NCI-H1048 (cell line): ENCODE results near the gene WASF1.
"Not testable (repeated sequence)": the region's sequence is repeated elsewhere in the genome, so short reads cannot be mapped to it uniquely, and the experiment has no call there.

Experiments used
- DNase-seq: peaks from one replicate; lab custom pipeline; 2025; lab: John Stamatoyannopoulos, UW

WASF1 gene

DNA sequence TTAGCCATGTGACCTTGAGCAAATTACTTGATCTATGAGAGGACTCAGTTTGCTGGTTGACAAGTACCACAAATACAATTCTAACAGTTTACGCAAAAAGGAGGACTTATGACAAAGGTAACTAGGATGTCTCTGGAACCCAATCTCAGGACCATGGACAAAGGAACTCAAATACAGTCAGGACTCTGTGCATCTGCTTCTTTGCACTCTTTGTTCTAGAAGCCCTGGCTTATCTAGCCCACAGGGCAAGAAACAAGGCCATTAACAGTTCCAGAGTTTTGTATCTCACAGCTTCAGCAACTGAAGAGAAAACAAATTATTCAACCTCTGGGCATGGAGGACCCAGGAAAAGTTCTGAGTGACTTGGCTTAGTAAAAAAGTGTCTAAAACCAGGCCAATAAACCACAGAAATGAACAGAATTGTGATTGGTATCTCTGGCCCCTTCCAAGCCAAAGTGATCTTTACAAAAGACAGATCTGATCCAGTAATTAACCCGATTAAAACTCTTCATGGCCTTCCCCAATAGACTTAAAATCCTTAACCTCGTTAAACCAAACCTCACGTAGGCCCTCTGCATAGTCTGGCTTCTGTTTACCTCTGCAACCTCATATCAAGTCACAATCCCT lies 5.9 kb downstream of the WASF1 start:
- no peak for DNase-seq

DNA sequence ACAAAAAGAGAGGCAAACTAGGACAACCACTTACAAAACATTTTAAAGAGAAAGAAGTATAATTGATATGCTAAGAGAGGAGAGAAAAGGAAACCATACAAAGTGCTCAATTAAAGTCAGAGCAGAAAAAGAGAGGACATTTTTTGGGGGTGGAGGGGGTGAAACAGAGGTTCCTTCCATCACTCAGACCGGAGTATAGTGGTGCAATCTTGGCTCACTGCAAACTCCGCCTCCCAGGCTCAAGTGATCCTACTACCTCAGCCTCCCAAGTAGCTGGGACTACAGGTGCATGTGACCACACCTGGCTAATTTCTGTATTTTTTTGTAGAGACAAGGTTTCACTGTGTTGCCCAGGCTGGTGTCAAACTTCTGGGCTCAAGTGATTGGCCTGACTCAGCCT lies 9.4 kb downstream of the WASF1 start:
- DNase-seq: no peak

DNA sequence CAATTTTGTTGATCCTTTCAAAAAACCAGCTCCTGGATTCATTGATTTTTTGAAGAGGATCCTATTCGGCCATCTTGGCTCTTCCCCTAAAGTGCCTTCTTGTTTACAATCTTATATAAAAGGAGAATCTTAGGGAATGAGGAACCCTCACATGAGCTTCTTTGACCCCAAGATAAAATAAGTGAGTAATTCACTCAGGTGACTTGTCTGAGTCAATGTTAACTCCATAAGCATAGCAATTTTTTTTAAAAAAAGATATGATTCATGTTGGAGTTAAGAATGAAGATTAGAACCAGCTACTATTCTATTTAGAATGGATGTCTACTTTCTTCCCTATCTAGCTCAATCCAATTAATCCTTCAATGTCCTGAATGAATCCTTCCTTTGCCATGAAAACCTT lies 21.0 kb downstream of the WASF1 start:
- no peak for DNase-seq

DNA sequence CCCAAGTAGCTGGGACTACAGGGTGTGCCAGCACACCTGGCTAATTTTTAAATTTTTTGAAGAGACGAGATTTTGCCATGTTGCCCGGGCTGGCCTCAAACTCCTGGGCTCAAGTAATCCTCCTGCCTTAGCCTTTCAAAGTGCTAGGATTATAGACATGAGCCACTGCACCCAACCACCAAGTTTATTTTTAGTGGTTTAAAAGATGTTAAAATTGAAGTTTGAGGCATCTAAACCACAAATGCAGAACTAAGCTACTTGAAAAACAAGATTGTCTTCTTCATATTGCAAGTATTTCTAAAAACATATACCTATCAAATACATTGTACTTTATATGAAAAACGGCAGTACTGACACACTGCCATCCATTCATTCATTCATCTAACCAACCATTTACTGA lies 31.6 kb downstream of the WASF1 start:
- no peak for DNase-seq

DNA sequence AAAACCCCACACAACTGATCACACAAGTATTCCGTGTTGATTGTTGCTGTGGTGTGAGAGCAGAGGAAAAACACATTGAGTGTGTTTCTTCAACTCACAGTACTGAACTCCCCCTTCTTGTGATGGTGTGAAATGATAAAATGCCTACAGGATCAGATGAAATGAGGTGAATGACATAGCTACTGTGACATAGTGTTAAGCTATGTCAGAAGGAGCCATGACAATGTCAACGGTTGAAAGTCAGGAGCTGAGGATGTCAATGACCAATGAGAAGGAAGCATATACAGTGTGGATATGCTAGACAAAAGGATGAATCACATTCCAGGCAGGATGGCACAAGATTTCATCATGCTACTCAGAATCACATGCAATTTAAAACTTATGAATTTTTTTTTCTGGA lies 38.8 kb downstream of the WASF1 start:
- DNase-seq: no peak

DNA sequence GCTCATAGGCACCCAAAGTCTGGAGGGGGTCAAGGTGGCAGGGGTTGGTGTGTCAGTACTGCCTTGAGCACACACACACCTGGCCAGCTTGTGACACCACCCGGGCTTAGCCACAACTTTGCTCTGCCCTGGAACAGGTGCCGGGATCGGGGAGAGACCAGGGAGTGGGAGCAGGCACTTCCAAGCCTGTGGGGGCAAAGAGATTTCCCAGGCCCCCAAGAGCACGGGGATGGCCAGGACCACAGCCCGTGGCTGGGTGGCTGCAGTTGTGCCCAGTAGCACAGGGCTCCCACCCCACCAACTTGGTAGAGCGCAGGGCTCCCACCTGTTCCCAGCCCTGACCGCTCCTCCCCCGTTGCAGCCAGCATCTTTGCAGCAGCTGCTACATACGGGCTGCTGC lies 40.4 kb downstream of the WASF1 start:
- DNase-seq: no peak

DNA sequence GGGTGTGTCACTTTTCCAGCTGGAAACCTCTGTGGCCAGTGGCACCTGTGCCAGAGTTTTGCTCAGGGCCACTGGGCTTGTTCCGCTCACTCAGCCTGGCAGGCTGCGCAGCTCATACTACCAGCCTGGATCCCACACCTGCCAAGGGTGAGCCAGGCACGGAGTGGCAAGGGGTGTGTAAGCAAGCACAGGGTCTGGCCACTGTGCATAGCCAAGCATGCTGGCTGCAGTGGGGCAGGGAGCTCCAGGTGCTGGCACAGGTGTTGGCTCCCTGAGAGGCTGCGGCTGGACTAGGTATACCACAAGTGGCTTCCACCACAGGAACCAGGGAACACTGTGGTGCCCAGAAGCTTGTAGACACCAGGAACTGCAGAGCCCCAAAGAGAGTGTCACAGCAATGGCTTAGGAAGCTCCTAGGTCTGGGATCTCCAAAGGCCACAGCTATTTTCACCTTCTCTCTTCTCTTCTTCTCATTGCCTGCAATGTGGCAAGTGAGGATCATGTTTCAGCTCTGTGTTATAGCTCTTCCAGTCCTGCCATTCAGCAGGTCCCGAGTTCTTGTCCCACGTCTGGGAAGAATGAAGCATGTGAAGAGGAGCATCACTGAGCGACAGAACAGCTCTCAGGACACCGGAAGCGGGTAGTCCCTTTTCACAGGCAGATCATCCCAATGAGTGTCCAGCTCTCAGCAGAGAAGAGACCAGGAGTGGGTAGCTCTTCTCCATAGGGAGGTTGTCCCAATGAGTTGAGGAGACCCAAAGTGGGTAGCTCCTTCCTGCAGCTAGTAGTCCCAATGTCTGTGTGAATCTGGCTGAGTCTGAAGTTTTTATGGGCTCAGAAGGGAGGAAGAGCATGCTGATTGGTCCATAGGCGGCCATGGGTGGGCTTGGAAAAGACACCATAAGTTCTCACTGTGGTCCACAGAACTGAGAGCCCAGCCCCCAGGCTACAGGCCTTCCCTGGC lies 41.3 kb downstream of the WASF1 start:
- DNase-seq: no peak

DNA sequence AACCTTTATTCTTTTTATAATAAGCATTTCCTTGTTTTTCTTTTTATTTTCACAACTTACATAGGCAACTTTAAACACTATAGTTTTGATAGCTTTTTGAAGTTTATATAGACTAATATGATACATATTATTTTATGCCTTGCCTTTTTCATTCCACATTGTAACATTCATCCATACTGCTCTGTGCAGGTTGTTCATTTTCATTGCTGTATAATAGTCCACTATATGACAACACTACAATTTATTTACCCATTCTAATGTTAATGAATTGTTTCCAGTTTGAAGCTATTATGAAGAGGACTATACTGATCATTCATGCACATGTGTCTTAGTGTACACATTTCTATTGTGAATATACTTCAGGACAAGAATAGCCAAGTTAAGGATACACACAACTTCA lies 49.1 kb downstream of the WASF1 start:
- DNase-seq: no peak

DNA sequence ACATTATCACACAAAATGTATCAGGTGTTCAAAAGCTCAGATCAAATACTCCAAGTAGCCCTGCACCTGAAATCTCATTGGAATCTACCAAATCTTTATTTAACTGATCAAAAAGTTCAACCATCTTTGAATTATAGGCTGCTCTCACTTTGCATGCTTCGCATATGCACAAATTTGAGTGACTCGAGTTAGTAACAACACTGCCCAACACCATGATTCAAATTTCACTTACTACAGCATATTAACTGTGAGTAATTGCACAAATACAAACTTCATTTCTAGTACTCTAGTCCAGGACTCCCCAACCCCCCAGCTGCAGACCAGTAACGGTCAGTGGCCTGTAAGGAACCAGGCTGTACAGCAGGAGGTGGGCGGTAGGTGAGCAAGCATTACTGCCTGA lies 51.1 kb downstream of the WASF1 start:
- DNase-seq: no peak

DNA sequence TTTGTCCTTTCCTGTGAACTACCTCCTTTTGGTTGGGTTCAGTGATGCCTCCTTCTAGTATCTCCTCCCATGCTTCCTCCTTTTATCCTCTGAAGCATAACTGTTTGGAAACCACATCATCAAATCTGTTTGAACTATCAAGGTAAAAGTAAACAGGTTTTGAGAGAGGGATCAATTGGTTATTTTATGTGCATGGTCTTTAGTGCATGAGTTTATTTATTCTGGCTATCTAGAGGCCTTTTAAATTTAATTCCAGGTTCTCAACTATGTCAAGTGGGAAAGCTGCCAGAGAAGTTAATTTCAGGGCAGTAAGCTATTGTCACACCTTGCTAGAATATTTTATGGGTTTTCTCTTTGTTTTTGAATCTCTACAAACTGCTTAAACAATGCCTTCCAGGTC lies 54.1 kb downstream of the WASF1 start:
- DNase-seq: no peak

DNA sequence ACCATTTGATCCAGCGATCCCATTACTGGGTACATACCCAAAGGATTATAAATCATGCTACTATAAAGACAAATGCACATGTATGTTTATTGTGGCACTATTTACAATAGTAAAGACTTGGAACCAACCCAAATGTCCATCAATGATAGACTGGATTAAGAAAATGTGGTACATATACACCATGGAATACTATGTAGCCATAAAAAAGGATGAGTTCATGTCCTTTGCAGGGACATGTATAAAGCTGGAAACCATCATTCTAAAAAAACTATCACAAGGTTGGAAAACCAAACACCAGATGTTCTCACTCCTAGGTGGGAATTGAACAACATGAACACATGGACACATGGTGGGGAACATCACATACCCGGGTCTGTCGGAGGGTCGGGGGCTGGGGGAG lies 57.8 kb downstream of the WASF1 start:
- DNase-seq: not testable (repeated sequence)

DNA sequence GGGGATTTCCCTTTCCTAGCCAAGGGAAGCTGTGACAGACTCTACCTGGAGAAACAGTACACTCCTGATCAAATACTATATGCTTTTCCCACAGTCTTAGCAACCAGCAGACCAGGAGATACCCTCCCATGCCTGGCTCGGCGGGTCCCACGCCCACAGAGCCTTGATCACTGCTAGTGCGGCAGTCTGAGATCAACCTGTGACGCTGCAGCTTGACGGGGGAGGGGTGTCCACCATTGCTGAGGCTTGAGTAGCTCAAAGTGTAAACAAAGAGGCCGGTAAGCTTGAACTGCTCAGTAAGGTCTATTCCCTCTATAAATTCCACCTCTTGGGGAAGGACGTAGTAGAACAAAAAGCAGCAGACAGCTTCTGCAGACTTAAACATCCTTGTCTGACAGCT lies 63.2 kb downstream of the WASF1 start:
- no peak for DNase-seq

DNA sequence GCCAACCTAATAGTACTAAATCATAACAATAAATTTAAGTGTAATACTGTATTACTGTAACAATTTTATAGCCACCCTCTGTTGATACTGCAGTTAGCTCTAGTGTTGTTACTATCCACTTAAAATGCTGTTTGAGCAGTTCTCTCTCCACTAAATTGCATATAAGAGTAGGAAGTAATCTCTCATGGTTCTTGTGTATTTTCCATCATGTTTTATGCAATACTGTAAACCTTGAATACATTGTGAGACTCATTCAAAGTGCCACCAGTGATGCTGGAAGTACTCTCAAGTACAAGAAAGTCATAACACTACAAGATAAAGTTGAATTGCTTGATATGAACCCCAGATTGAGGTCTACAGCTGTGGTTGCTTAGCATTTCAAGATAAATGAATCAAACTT lies 65.5 kb downstream of the WASF1 start:
- no peak for DNase-seq

DNA sequence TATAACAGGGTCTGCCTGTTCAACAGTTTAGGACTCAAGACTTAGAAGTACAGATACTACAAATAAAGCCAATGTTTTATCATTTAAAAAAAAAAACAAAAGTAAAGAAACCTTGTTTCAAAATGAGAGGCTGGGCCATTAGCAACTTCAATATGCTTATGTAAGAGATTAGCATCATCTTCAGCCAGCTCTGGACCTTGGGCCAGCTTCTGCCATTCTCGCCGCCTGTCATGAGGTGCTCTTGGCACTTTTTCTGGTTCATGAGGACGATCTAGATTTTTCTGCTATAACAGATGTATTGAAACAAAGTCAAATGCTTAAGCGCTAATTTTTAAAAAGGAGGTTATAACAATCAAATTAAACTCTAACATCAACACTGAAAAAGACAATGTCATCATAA lies 74.2 kb downstream of the WASF1 start:
- no peak for DNase-seq

DNA sequence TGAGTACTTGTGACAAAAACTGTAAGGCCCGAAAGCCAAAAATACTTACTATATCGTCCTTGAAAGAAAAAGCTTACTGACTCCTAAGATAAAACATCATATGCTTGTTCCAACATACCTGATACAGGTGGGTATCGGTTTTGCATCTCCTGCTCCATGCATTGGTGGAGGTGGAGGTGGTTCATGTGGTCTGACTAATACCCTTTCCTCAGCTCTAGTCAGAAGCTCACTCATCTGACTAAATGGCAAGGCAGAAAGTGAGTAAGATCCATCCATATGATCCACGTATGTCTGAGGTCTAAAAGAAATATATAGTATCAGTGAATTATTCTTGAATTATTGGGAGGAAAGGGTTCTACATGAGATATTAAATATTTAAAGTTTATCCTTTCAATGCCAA lies 76.2 kb downstream of the WASF1 start:
- DNase-seq: no peak

DNA sequence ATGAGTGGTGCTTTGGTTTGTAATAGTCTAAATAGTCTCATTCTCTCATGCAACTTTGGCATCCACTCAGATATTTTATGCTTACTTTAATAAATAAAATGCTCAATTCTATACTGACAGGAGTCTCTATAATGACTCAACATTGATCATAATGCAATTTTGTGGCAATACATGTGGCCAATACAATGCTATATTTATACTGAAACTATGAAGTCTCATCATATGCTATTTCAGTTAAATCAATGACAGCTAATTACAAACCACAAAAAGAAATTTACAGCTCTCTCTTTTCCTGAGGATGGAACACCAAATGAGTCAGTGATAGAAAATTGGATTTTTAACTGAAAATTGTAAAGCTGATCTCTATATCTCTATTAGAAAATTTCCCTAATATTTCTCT lies 77.1 kb downstream of the WASF1 start:
- DNase-seq: no peak

DNA sequence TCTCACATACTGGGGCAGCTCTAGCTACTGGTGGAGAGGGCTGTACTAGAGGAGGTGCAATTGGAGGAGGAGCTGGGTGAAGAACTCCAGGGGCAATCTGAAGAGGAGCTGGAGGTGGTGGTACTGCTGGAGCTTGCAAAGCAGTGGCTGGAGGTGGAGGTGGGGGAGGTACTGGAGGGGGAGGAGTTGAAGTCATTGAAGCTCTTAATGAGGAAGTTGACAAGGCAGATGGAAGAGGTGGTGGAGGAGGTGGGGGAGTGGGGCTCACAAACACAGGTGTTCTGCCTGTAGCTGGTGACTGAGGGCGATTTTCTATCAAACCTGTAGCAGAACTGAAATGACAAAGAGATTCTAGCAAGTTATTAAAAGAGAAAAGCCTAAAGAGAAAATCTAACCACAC lies 77.6 kb downstream of the WASF1 start:
- DNase-seq: no peak

DNA sequence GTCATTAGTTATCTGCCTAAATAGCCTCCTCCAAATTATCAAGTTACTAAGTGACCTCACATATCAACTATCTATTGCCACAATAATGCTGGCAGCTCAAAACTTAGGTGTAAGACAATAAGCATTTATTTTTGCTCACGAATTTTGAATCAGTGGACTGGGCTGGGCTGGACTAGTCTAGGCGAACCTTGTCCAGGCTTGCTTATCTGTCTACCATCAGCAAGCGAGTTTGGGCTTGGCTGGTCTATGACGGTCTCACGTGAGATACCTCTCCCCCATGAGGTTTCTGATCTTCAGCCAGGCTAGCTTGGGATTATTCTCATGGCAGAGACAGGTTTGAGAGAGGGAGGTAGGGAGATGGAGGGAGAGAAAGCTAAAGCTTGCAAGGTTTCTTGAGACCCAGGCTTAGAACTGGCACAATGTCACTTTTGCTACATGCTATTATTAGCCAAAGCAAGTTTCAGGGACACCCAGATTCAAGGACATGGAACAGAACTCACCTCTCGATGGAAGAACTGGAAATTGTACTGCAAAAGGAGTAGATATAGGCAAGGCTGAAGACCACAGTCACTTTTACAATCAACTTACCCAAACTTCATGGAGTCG lies 80.9 kb downstream of the WASF1 start:
- no peak for DNase-seq

DNA sequence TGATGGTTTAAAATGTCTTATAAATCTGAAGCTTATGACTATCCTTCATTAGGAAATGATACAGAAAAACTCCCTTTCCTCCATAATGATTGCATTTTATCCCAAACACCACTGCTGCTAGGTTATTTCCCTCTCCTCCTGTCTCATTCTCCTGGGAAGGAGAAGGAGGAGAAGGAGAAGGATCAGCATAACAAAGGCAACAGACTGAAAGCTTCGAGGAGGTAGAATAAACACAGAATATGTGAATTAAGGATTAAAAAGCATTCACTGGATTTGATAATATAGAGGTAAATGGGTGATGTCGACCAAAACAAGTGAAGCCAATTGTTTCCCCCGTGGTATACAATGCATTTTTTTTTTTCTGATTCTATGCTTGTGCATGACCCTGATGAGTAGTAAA lies 82.0 kb downstream of the WASF1 start:
- no peak for DNase-seq

DNA sequence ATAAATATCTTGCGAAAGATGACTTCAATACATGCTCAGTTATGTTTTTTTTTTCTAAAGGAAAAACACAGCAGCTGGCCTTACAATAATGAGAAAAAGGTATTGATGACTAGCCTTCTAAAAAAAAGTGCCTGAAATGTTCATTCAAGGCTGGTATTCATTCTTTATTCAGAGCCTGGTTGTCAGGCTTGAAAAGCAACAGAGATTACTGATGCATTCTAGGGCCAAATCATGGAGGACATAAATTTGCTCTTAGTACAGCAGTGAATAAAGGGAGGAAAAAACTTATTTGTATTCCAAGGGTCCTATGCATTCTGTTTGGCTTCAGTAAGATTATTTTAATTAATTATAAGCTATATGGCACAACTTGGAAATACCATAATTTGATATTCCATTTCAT lies 83.5 kb downstream of the WASF1 start:
- no peak for DNase-seq

DNA sequence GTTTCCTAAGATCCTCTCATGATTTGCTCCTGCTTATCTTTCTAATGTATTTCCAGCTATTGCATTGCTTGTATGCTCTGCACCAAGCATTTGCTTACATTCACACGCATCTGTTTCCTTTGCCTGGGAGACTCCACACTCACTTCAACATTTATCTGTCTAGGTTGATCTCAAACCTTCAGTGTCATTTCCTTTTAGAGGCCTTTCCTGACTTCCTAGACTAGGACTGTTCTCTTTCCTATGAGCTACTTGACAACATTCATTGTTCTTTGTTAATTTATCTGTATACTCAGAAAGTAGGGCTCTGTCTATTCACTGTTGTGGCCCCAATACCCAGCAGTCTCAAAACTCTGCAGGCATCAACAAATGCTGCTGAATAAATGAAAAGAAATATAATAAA lies 84.4 kb downstream of the WASF1 start:
- DNase-seq: no peak

DNA sequence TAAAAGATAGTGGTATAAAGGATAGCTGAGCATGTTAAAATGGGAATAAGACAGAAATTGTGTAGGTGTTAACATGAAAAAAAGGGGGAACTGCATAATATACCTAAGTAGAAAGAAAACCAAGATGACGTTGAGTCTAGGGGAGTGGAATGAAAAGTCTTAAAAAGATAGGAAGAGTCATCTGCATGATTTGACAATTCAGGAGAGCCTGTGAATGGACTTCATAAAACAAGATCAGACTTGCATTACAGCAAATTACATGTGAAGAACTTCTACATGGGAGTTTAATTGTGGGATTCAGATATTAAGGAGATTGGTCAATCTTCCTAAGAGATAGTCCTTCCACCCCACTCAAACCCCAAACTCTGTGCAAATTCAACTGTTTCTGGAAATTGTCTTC lies 85.5 kb downstream of the WASF1 start:
- no peak for DNase-seq

DNA sequence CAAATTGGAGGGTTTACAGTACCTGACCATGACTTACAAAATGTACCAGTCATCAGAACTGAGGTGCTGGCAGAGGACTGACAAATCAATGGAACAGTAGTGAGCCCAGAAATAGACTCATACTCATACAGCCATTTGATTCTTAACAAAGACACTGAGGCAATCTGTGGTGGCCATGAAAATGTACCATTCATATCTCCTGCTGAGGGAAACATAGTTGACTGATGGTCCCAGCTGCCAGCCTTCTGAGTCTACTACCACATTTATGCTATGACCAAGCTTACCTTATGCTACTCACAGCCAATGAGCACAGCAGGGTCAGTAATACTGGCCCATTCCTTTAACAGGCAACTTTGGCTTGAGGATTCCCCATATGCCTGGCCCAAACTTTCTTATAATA lies 88.6 kb downstream of the WASF1 start:
- DNase-seq: no peak
